ENCODE results near the gene RPL22L1.

DNA sequence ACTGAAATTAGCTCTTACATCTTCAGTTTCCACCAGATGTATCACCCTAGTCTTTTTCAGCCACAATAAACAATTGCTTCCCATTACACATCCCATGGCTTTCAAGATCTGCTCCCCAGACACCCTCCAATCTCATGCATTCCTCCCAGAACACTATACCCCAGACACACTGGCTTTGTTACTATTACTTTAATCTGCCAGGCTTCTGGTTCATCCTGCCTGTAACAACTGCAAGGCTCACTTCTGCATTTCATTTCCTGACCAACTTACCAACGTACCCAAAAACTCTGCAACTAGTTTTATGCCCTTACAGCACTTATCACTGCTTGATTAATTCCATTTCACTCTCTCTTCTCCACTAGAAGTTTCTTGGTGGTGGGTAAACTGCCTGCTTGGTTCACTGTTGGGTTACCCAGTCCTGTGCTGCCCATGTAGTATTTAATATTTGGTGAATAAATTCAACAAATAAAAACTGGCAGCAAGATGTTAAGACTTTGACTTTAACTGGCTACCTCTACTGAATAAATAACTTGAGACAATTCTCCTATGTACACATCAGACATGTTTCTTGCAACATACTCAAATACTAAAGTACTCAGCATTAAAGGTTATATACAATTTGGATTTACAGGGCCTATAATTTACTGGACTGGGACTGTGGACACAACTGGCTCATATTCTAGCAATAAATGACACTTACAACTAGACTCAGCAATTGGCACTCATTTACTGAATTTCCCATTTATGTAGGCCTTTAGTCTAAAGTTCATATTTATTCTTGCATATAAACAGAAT lies 2.7 kb downstream of the RPL22L1 start:
- TF ChIP-seq, protein P1, sequence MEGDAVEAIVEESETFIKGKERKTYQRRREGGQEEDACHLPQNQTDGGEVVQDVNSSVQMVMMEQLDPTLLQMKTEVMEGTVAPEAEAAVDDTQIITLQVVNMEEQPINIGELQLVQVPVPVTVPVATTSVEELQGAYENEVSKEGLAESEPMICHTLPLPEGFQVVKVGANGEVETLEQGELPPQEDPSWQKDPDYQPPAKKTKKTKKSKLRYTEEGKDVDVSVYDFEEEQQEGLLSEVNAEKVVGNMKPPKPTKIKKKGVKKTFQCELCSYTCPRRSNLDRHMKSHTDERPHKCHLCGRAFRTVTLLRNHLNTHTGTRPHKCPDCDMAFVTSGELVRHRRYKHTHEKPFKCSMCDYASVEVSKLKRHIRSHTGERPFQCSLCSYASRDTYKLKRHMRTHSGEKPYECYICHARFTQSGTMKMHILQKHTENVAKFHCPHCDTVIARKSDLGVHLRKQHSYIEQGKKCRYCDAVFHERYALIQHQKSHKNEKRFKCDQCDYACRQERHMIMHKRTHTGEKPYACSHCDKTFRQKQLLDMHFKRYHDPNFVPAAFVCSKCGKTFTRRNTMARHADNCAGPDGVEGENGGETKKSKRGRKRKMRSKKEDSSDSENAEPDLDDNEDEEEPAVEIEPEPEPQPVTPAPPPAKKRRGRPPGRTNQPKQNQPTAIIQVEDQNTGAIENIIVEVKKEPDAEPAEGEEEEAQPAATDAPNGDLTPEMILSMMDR (tag by site-specific recombination; IDR thresholded peaks at IDR 0.05) = no peak
- TF ChIP-seq ZNF473 (tag by site-specific recombination; IDR thresholded peaks at IDR 0.05) = no peak
- TF ChIP-seq MEIS1 (CRISPR knock-in tag; IDR thresholded peaks at IDR 0.05; ENCODE audit: borderline replicate concordance) = no peak
- no peak for TF ChIP-seq HOXA7 (CRISPR knock-in tag; IDR thresholded peaks at IDR 0.05; ENCODE audit: borderline replicate concordance)
- TF ChIP-seq SP7 (tag by site-specific recombination; IDR thresholded peaks at IDR 0.05) = no peak
- no peak for TF ChIP-seq WT1 (tag by site-specific recombination; IDR thresholded peaks at IDR 0.05)
- no peak for TF ChIP-seq ZNF416 (tag by site-specific recombination; IDR thresholded peaks at IDR 0.05)
- TF ChIP-seq ZNF521 (tag by site-specific recombination; IDR thresholded peaks at IDR 0.05) = no peak
- TF ChIP-seq KLF1 (tag by site-specific recombination; IDR thresholded peaks at IDR 0.05) = no peak
- TF ChIP-seq ZNF785 (tag by site-specific recombination; IDR thresholded peaks at IDR 0.05) = no peak
- no peak for TF ChIP-seq SETDB1 (IDR thresholded peaks at IDR 0.05; ENCODE audit: insufficient read length, low read length)
- TF ChIP-seq, protein P2, sequence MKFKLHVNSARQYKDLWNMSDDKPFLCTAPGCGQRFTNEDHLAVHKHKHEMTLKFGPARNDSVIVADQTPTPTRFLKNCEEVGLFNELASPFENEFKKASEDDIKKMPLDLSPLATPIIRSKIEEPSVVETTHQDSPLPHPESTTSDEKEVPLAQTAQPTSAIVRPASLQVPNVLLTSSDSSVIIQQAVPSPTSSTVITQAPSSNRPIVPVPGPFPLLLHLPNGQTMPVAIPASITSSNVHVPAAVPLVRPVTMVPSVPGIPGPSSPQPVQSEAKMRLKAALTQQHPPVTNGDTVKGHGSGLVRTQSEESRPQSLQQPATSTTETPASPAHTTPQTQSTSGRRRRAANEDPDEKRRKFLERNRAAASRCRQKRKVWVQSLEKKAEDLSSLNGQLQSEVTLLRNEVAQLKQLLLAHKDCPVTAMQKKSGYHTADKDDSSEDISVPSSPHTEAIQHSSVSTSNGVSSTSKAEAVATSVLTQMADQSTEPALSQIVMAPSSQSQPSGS (tag by site-specific recombination; IDR thresholded peaks at IDR 0.05; ENCODE audit: low read depth) = no peak
